ENCODE data around the gene CDKN2AIPNL.
"Not testable (repeated sequence)": the region's sequence is repeated elsewhere in the genome, so short reads cannot be mapped to it uniquely, and the experiment has no call there.

The CDKN2AIPNL gene

GRCh38 chr5:134422791-134423365, 11.2 kb upstream of the CDKN2AIPNL start:
- Histone ChIP-seq H3K27ac (no peak overlapping the region), H3K36me3 (no peaks in the 10 kb centered on the region), H3K4me3 (ENCODE audit: low read depth, low read length) (no peak overlapping the region), H3K27me3 (ENCODE audit: insufficient read depth, low read depth, severe bottlenecking) (no peaks in the 10 kb centered on the region), H3K9me3 (ENCODE audit: severe bottlenecking) (peaks cover 4% of the 10 kb centered on the region)
- no peak for DNase-seq
- TF ChIP-seq, protein P1, sequence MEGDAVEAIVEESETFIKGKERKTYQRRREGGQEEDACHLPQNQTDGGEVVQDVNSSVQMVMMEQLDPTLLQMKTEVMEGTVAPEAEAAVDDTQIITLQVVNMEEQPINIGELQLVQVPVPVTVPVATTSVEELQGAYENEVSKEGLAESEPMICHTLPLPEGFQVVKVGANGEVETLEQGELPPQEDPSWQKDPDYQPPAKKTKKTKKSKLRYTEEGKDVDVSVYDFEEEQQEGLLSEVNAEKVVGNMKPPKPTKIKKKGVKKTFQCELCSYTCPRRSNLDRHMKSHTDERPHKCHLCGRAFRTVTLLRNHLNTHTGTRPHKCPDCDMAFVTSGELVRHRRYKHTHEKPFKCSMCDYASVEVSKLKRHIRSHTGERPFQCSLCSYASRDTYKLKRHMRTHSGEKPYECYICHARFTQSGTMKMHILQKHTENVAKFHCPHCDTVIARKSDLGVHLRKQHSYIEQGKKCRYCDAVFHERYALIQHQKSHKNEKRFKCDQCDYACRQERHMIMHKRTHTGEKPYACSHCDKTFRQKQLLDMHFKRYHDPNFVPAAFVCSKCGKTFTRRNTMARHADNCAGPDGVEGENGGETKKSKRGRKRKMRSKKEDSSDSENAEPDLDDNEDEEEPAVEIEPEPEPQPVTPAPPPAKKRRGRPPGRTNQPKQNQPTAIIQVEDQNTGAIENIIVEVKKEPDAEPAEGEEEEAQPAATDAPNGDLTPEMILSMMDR (IDR thresholded peaks at IDR 0.05; ENCODE audit: low read depth, low read length) = no peak

DNA sequence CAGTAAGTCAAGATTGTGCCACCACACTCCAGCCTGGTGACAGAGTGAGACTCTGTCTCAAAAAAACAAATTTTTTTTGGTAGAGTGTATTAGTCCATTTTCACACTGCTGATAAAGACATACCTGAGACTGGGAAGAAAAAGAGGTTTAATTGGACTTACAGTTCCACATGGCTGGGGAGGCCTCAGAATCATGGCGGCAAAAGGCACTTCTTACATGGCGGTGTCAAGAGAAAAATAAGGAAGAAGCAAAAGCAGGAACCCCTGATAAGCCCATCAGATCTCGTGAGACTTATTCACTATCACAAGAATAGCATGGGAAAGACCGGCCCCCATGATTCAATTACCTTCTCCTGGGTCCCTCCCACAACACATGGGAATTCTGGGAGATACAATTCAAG, 9.4 kb upstream of the CDKN2AIPNL start:
- not testable (repeated sequence) for H3K27ac ChIP-seq; H3K9me3 ChIP-seq (ENCODE audit: severe bottlenecking); H3K36me3 ChIP-seq; DNase-seq; H3K4me3 ChIP-seq (ENCODE audit: low read depth, low read length); H3K27me3 ChIP-seq (ENCODE audit: insufficient read depth, low read depth, severe bottlenecking)

DNA sequence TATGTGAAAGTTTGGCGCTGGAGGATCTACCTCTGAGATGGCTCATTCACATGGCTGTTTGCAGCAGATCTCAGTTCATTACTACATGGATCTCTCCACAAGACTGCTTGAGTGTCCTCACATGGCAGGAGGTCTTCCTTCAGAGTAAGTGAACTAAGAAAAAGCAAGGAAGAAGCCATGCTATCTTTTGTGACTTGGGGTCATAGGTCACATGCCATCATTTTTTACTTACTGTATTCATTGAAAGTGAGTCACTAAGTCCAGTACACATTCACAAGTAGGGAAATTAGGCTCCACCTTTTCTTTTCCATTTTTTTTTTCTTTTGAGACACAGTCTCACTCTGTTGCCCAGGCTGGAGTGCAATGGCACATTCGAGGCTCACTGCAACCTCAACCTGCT, 8.7 kb upstream of the CDKN2AIPNL start:
- Histone ChIP-seq H3K27ac (no peak overlapping the region), H3K36me3 (no peaks in the 10 kb centered on the region), H3K9me3 (ENCODE audit: severe bottlenecking) (peaks cover 4% of the 10 kb centered on the region), H3K4me3 (ENCODE audit: low read depth, low read length) (no peak overlapping the region), H3K27me3 (ENCODE audit: insufficient read depth, low read depth, severe bottlenecking) (no peaks in the 10 kb centered on the region)
- TF ChIP-seq, protein P1 (IDR thresholded peaks at IDR 0.05; ENCODE audit: low read depth, low read length) = no peak
- DNase-seq = no peak

DNA sequence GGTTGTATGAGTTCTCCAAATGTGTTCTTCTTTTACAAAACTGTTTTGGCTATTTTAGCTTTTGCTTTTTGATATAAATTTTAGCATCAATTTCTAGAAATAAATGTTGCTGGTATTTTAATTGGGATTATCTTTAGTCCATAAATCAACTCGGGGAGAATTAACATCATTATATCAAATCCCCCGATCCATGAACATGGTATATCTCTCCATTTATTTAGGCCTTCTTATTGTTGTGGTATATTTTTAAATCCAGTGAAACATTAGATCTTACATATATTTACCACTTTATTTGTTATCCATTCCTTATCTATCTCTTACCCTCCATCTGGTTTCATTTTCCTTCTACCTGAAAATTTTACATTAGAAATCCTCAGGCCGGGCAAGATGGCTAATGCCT, 7.3 kb upstream of the CDKN2AIPNL start:
- no peak overlapping the region for H3K27ac ChIP-seq
- TF ChIP-seq, protein P1 (IDR thresholded peaks at IDR 0.05; ENCODE audit: low read depth, low read length) = no peak
- H3K9me3 ChIP-seq (ENCODE audit: severe bottlenecking) = peaks cover 4% of the 10 kb centered on the region
- H3K4me3 ChIP-seq (ENCODE audit: low read depth, low read length) = no peak overlapping the region
- no peak for DNase-seq
- no peaks in the 10 kb centered on the region for H3K36me3 ChIP-seq
- H3K27me3 ChIP-seq (ENCODE audit: insufficient read depth, low read depth, severe bottlenecking) = no peaks in the 10 kb centered on the region

GRCh38 chr5:134417707-134418106, 6.0 kb upstream of the CDKN2AIPNL start:
- Histone ChIP-seq H3K27ac (no peak overlapping the region), H3K36me3 (no peaks in the 10 kb centered on the region), H3K9me3 (ENCODE audit: severe bottlenecking) (peaks cover 4% of the 10 kb centered on the region), H3K4me3 (ENCODE audit: low read depth, low read length) (no peak overlapping the region), H3K27me3 (ENCODE audit: insufficient read depth, low read depth, severe bottlenecking) (no peaks in the 10 kb centered on the region)
- no peak for DNase-seq
- TF ChIP-seq, protein P1 (IDR thresholded peaks at IDR 0.05; ENCODE audit: low read depth, low read length) = no peak

DNA sequence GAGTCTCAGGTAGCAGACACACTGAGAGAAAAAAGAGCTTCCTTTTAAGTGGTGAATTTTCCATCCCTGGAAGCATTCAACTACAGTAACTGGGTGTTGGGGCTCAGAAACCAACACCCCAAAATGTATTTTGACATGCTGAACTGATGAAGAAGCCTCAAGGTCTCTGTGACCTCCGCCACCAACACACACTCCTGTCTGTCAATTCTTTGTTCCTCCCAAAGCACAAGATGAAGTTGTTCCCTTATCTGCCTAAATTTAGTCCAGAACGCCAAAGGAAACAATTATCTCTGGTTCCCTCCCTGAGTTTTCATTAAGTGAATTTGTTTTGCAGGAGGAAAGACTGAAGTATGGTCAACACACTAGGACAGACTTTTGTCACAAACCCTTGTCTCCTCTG, 1.4 kb upstream of the CDKN2AIPNL start:
- Histone ChIP-seq H3K4me3 (ENCODE audit: low read depth, low read length) (no peak overlapping the region), H3K36me3 (peaks cover 17% of the 10 kb centered on the region), H3K27me3 (ENCODE audit: insufficient read depth, low read depth, severe bottlenecking) (no peaks in the 10 kb centered on the region), H3K9me3 (ENCODE audit: severe bottlenecking) (no peaks in the 10 kb centered on the region), H3K27ac (no peak overlapping the region)
- DNase-seq = no peak
- TF ChIP-seq, protein P1 (IDR thresholded peaks at IDR 0.05; ENCODE audit: low read depth, low read length) = no peak

Measured in WERI-Rb-1 (cell line).